Measurements from ENCODE around the gene PACRG. TPM values are rescaled to one million over a fixed set of nuclear protein-coding genes. Genes with fewer than 3 reads are reported as not detected.

Gene PACRG
- total RNA-seq, 1 experiment from 2014 or later = 0.26 TPM

DNA sequence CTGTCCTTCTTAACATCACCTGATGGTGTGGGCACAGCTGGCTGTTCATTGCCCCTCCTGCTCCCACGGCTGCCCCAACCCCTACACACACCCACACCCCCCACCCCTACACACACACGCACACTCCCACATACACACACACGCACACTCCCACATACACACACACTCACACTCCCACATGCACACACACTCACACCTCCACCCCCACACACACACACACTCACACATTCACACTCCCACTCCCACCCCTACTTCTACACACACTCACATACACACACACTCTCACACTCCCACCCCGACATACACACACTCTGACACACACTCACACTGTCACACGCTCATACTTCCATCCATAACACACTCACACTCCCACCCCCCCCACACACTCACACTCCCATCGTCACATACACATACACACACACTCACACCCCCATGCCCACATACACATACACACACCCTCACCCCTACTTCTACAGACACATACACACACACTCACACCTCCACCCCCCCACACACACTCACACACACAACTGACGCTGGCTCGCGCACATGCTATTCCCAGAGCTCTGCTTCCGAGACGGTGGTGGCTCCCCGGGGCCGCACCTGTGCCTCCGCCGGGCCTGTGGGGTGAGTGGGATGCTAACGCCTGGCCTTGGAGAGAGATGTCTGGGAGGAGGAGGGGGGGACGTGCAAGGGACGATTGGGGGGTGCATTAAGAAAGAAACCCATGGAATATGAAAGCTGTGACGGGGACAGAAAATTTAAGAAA is 512.0 kb downstream of the PACRG start:
- no peak overlapping the region for H3K27ac ChIP-seq (ENCODE audit: insufficient read length, low read depth, low read length)
- peak overlapping the region in 1 of 3 experiments; percentile 6; a peak in 1 of 7 replicates for H3K27ac Mint-ChIP-seq
- no peak overlapping the region for H2AK5ac ChIP-seq (ENCODE audit: insufficient read length, low read length)
- DNase-seq = no peak
- H4K91ac ChIP-seq (ENCODE audit: insufficient read length, low read depth, low read length) = no peak overlapping the region
- H3K56ac ChIP-seq (ENCODE audit: insufficient read length, low read depth, low read length) = no peak overlapping the region
- no peaks in the 10 kb centered on the region for H3K9me3 ChIP-seq (ENCODE audit: control insufficient read depth, low read depth, low read length)
- no peaks in the 10 kb centered on the region for H3K36me3 Mint-ChIP-seq (ENCODE audit: insufficient read depth in 1 of 3, low read depth in 3 of 3)
- no peak overlapping the region for H3K4me2 ChIP-seq (ENCODE audit: insufficient read depth, insufficient read length, low read length)
- no peak overlapping the region for H3K14ac ChIP-seq (ENCODE audit: insufficient read depth, low read length)
- H3K18ac ChIP-seq (ENCODE audit: insufficient read length, low read depth, low read length) = no peak overlapping the region
- H3K79me1 ChIP-seq (ENCODE audit: insufficient read depth, low read depth, low read length, poor library complexity, severe bottlenecking) = no peaks in the 10 kb centered on the region
- H3K27me3 Mint-ChIP-seq (ENCODE audit: low read depth) = no peaks in the 10 kb centered on the region
- no peak overlapping the region for H2BK20ac ChIP-seq (ENCODE audit: low read depth, low read length, poor library complexity, severe bottlenecking)
- H4K20me1 ChIP-seq (ENCODE audit: control insufficient read depth, insufficient read depth, insufficient read length) = no peaks in the 10 kb centered on the region
- H3K4me1 ChIP-seq (ENCODE audit: insufficient read depth, low read length) = no peaks in the 10 kb centered on the region
- no peak overlapping the region for H3K23ac ChIP-seq (ENCODE audit: insufficient read length, low read depth, low read length)
- no peaks in the 10 kb centered on the region for H3K9me3 Mint-ChIP-seq
- no peaks in the 10 kb centered on the region for H3K79me2 ChIP-seq (ENCODE audit: insufficient read depth, low read length)
- no peak overlapping the region for H3K9ac ChIP-seq (ENCODE audit: extremely low read depth, insufficient read length, low read length)
- H2BK120ac ChIP-seq (ENCODE audit: low read depth, low read length, poor library complexity, severe bottlenecking) = no peak overlapping the region
- TF ChIP-seq, protein P1, sequence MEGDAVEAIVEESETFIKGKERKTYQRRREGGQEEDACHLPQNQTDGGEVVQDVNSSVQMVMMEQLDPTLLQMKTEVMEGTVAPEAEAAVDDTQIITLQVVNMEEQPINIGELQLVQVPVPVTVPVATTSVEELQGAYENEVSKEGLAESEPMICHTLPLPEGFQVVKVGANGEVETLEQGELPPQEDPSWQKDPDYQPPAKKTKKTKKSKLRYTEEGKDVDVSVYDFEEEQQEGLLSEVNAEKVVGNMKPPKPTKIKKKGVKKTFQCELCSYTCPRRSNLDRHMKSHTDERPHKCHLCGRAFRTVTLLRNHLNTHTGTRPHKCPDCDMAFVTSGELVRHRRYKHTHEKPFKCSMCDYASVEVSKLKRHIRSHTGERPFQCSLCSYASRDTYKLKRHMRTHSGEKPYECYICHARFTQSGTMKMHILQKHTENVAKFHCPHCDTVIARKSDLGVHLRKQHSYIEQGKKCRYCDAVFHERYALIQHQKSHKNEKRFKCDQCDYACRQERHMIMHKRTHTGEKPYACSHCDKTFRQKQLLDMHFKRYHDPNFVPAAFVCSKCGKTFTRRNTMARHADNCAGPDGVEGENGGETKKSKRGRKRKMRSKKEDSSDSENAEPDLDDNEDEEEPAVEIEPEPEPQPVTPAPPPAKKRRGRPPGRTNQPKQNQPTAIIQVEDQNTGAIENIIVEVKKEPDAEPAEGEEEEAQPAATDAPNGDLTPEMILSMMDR (conservative IDR thresholded peaks at IDR 0.05) = no peak
- no peaks in the 10 kb centered on the region for H3K27me3 ChIP-seq (ENCODE audit: insufficient read depth, low read length)
- no peak overlapping the region for H3T11ph ChIP-seq (ENCODE audit: low read length)
- no peak overlapping the region for H2BK5ac ChIP-seq (ENCODE audit: insufficient read length, low read length)
- H3K4me3 Mint-ChIP-seq = no peak overlapping the region
- WGBS (ENCODE audit: extremely low coverage, insufficient read length, low lambda C conversion rate) = 100% methylated on average over 2 of the region's 19 CpGs
- H2BK12ac ChIP-seq (ENCODE audit: insufficient read length, low read depth, low read length) = no peak overlapping the region
- H3K4me1 Mint-ChIP-seq = peaks cover 22 to 26% of the 10 kb centered on the region in 2 experiments
- no peak overlapping the region for H2AFZ ChIP-seq (ENCODE audit: low read length)
- H3K23me2 ChIP-seq (ENCODE audit: insufficient read length, low read depth, low read length, poor library complexity, severe bottlenecking) = no peaks in the 10 kb centered on the region
- no peak overlapping the region for H4K8ac ChIP-seq (replicated peaks; ENCODE audit: insufficient read length, low read depth, low read length)
- peak overlapping the region; percentile 63 for H4K5ac ChIP-seq (ENCODE audit: insufficient read length, low read depth, low read length)
- H2BK15ac ChIP-seq (ENCODE audit: low read depth, low read length) = no peak overlapping the region
- no peak overlapping the region for H3K4ac ChIP-seq (ENCODE audit: low read depth, low read length)
